Body of pancreas (tissue), 4 donors: ENCODE measurements around the gene CHSY1.

Experiments used
- CTCF ChIP-seq, 7 experiments: fragments of 450-650 bp in 4 of 7; fragments of 200-600 bp in 3 of 7; sonication (generic) in 3 of 7; IDR thresholded peaks; one replicate each; pipeline ENCODE4 v1.5.1; 2016 to 2019; ENCODE audit warnings: antibody characterized with exemption in 7 of 7
- POLR2A ChIP-seq, 3 donors: fragments of 450-650 bp; IDR thresholded peaks; one replicate each; pipeline ENCODE4 v1.6.1; 2016; ENCODE audit warnings: antibody characterized with exemption in 3 of 3, mild to moderate bottlenecking in 2 of 3

GRCh38 chr15:101175401-101175800, 76.4 kb downstream of the CHSY1 start:
- TF ChIP-seq CTCF (IDR thresholded peaks at IDR 0.05) (no peak), POLR2A (IDR thresholded peaks at IDR 0.05) (no peak)
